NCI-H510A treated with DMSO at 0.1 percent for 48 hours (cell line): Measurements from ENCODE around the gene AGAP3.

ENCODE experiments used
- DNase-seq: peaks from one replicate; lab custom pipeline; 2025; lab: John Stamatoyannopoulos, UW

AGAP3 gene

GRCh38 chr7:151187409-151188251 lies 101.4 kb downstream of the AGAP3 start:
- DNase-seq = no peak

- no peak for DNase-seq
Observed at GRCh38 chr7:151188252-151188542, 101.9 kb downstream of the AGAP3 start.

- no peak for DNase-seq
Observed at GRCh38 chr7:151189038-151189437, 102.8 kb downstream of the AGAP3 start.

- no peak for DNase-seq
Observed at GRCh38 chr7:151191544-151191943, 105.3 kb downstream of the AGAP3 start.

- no peak for DNase-seq
Observed at GRCh38 chr7:151192002-151192539, 105.8 kb downstream of the AGAP3 start.

GRCh38 chr7:151193203-151193978 lies 107.1 kb downstream of the AGAP3 start:
- DNase-seq = no peak
